ENCODE data around the gene ZNF483. TPM values are rescaled to one million over a fixed set of nuclear protein-coding genes. Genes with fewer than 3 reads are reported as not detected.

ZNF483 gene
- polyA plus RNA-seq, 1 donor (not counting 4 experiments of a cell fraction or from before 2014, with no cell fraction given): 0.90 TPM

GRCh38 chr9:111482694-111483438 is 42.1 kb upstream of the ZNF483 start:
- H3K9me1 ChIP-seq (ENCODE audit: control insufficient read depth, extremely low read depth, insufficient read depth, low read length): no peaks in the 10 kb centered on the region
- H3K9me3 ChIP-seq (ENCODE audit: control insufficient read depth, low read depth, low read length): no peaks in the 10 kb centered on the region
- H3K4me2 ChIP-seq (ENCODE audit: control insufficient read depth, extremely low read depth, insufficient read depth, low read depth, low read length): peak overlapping the region; percentile 89
- H3K36me3 ChIP-seq (ENCODE audit: control insufficient read depth in 2 of 2, extremely low read depth in 1 of 2, insufficient read depth in 2 of 2, low read length in 2 of 2): no peaks in the 10 kb centered on the region
- TF ChIP-seq, protein P1, sequence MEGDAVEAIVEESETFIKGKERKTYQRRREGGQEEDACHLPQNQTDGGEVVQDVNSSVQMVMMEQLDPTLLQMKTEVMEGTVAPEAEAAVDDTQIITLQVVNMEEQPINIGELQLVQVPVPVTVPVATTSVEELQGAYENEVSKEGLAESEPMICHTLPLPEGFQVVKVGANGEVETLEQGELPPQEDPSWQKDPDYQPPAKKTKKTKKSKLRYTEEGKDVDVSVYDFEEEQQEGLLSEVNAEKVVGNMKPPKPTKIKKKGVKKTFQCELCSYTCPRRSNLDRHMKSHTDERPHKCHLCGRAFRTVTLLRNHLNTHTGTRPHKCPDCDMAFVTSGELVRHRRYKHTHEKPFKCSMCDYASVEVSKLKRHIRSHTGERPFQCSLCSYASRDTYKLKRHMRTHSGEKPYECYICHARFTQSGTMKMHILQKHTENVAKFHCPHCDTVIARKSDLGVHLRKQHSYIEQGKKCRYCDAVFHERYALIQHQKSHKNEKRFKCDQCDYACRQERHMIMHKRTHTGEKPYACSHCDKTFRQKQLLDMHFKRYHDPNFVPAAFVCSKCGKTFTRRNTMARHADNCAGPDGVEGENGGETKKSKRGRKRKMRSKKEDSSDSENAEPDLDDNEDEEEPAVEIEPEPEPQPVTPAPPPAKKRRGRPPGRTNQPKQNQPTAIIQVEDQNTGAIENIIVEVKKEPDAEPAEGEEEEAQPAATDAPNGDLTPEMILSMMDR (optimal IDR thresholded peaks at IDR 0.05 in 1 of 3, IDR thresholded peaks at IDR 0.05 in 1 of 3, conservative IDR thresholded peaks at IDR 0.05 in 1 of 3; ENCODE audit: extremely low read depth in 1 of 3, insufficient read depth in 2 of 3, low read length in 3 of 3): no peak
- TF ChIP-seq EZH2 (IDR thresholded peaks at IDR 0.05; ENCODE audit: low read length): no peak
- peak overlapping the region; percentile 86 for H3K27ac ChIP-seq (ENCODE audit: control insufficient read depth, insufficient read depth, low read length)
- no peaks in the 10 kb centered on the region for H3K27me3 ChIP-seq (ENCODE audit: control insufficient read depth, extremely low read depth, insufficient read depth, low read length)
- peaks cover 6% of the 10 kb centered on the region for H4K20me1 ChIP-seq (ENCODE audit: control insufficient read depth, extremely low read depth, insufficient read depth, low read length)
- dilution Hi-C loops (cut with MboI; ENCODE audit: extremely low pct_ligation_motif_present, low sequenced_read_pairs): no loop called here
- peaks cover 8% of the 10 kb centered on the region for H3K4me1 ChIP-seq (ENCODE audit: control insufficient read depth, extremely low read depth, insufficient read depth, low read length)
- peak overlapping the region; percentile 94 for H3K9ac ChIP-seq (ENCODE audit: control insufficient read depth, extremely low read depth, insufficient read depth, low read length)
- DNase-seq (ENCODE audit: low read depth, low spot score) (no peak), FAIRE-seq (no peak)
- peaks cover 55% of the 10 kb centered on the region for H3K79me2 ChIP-seq (ENCODE audit: control insufficient read depth, insufficient read depth, low read length)
- peak overlapping the region; percentile 87 for H2AFZ ChIP-seq (ENCODE audit: control insufficient read depth, low read length)
- H3K4me3 ChIP-seq (ENCODE audit: control insufficient read depth in 2 of 3, extremely low read depth in 1 of 3, insufficient read depth in 2 of 3, low read depth in 1 of 3, low read length in 3 of 3): peak overlapping the region; percentile 68 to 93 (median 92)

DNA sequence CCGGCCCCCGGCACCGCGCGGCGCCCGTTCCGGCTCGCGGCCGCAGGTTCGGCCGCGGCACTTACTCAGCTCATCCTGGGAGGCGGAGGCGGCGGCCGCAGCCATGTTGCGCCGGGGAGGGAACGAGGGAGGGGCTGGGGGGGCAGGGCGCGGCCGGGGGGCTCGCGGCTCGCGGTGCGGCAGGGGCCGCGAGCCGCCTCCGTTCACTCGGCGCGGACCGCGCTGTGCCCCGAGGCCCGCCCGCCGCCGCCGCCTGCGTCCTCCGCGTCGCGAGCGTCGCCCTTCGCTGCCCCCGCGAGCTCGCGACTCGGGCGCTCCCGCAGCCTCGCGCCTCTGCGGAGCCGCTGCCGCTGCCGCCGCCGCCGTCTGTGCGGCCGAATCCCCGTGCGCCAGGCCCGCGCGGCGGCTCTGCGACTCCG is 41.5 kb upstream of the ZNF483 start:
- Histone ChIP-seq H3K27ac (ENCODE audit: control insufficient read depth, insufficient read depth, low read length) (peak overlapping the region; percentile 86), H4K20me1 (ENCODE audit: control insufficient read depth, extremely low read depth, insufficient read depth, low read length) (peaks cover 6% of the 10 kb centered on the region), H3K4me3 (ENCODE audit: control insufficient read depth in 2 of 3, extremely low read depth in 1 of 3, insufficient read depth in 2 of 3, low read depth in 1 of 3, low read length in 3 of 3) (peak overlapping the region in 2 of 3 experiments; percentile 57 to 93), H3K36me3 (ENCODE audit: control insufficient read depth in 2 of 2, extremely low read depth in 1 of 2, insufficient read depth in 2 of 2, low read length in 2 of 2) (no peaks in the 10 kb centered on the region), H3K9ac (ENCODE audit: control insufficient read depth, extremely low read depth, insufficient read depth, low read length) (peak overlapping the region; percentile 94), H3K4me1 (ENCODE audit: control insufficient read depth, extremely low read depth, insufficient read depth, low read length) (peaks cover 8% of the 10 kb centered on the region), H2AFZ (ENCODE audit: control insufficient read depth, low read length) (no peak overlapping the region), H3K9me3 (ENCODE audit: control insufficient read depth, low read depth, low read length) (no peaks in the 10 kb centered on the region), H3K4me2 (ENCODE audit: control insufficient read depth, extremely low read depth, insufficient read depth, low read depth, low read length) (no peak overlapping the region), H3K79me2 (ENCODE audit: control insufficient read depth, insufficient read depth, low read length) (peaks cover 49% of the 10 kb centered on the region), H3K27me3 (ENCODE audit: control insufficient read depth, extremely low read depth, insufficient read depth, low read length) (no peaks in the 10 kb centered on the region), H3K9me1 (ENCODE audit: control insufficient read depth, extremely low read depth, insufficient read depth, low read length) (no peaks in the 10 kb centered on the region)
- TF ChIP-seq EZH2 (IDR thresholded peaks at IDR 0.05; ENCODE audit: low read length): no peak
- TF ChIP-seq, protein P1 (optimal IDR thresholded peaks at IDR 0.05 in 1 of 3, IDR thresholded peaks at IDR 0.05 in 1 of 3, conservative IDR thresholded peaks at IDR 0.05 in 1 of 3; ENCODE audit: extremely low read depth in 1 of 3, insufficient read depth in 2 of 3, low read length in 3 of 3): no peak
- no peak for DNase-seq (ENCODE audit: low read depth, low spot score)
- no peak for FAIRE-seq
- dilution Hi-C loops (cut with MboI; ENCODE audit: extremely low pct_ligation_motif_present, low sequenced_read_pairs): no loop called here

All from keratinocyte (primary cell).